ENCODE data around the gene FBXO15.

The FBXO15 gene, protein sequence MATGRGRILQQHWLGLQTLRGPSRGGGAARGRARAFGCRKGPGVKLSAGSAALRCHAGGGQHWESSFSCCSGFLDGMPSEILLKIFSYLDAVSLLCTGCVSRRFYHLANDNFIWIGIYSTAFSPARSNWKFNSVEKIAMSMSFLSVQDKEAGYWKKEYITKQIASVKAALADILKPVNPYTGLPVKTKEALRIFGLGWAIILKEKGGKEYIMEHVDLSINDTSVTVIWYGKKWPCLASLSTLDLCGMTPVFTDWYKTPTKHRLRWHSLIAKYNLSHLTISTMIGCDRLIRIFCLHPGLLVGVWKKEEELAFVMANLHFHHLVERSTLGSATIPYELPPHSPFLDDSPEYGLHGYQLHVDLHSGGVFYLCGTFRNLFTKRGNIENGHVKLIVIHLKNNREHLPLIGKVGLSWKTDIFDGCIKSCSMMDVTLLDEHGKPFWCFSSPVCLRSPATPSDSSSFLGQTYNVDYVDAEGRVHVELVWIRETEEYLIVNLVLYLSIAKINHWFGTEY

DNA sequence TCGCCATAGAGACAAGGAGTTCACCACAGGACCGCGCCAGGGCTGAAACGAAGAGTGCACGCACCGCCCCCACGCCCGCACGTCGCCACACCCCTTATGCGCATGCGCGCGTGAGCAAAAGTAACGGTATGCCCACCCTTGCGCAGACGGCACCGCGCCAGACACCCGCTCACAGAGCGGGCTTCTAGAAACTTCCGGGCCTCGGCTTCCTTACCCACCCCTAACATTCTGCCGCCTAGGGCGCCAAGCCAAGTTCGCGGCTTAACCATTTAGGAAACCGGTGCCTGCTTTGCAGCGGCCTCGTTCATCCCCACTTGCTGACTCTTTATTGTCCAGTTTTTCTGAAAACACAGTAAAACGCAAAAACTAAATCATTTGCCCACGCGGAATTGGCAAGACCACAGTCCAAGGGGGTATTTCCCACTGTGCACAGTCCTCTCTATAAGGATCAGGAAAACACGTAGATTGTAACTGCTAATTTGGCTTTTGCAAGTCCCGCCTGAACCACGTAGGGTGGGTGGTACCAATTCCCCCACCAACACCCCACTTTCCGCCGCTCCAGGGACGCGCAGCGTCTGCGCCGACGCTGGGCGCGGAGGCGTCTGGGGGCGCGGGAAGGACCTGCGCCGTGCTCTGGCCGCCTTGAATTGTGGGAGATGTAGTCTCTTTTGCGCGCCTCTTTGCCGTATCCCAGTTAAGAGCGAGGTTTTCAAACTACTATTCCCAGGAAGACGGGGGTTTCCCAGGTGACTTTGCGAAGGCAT lies at the start of gene FBXO15, which contains the start of gene TIMM21:
Gene FBXO15, minus strand, starts transcription at position 56 of the 764 bp plus-strand sequence. Its CDS starts 49 bp downstream, at position 7.
Gene TIMM21, plus strand, starts transcription at position 745 of the 764 bp plus-strand sequence. CDS start 286 bp downstream, outside the sequence.
- DNase-seq: peak; percentile 97

DNA sequence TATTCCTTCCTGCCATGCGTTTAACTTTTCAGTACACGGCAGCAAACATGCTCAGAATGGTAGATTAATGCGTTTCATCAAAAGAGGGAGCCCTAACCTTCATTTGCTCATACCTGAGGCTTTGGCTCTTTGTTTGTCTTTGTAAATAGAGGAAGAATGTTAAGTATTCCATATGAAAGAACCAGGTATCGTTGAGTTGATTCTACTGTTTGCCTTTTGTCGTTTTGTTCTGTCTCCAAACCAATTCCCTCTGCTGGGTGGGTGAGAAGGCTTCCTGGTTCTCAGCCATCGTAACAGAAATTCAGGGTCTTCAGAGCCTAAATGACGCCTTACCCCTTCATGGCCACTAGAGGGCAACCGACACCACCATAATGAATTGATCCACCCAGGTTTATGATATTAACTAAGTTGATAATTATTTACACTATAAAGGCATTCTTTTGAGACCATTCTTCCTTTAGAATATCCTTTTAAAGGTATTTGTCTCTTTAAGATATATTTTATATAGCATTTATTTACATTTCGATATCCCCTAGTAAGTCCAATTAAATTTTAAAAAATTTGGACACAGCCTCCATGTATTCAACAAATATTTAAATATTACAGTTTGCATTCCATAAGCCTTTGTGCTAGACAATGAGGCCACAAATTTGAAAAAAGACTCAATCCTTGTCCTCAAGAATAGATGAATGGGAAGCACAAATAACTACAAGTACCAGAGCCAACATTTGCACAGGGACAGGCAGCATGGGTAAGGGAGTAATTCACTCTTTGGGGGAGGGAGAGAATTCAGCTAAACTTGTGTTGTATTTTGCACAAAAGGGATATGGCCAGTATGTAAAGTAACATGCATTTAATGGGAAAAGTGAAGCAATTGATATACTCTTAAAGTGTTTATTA lies 48.8 kb upstream of the FBXO15 start:
- DNase-seq: peak; percentile 51

DNA sequence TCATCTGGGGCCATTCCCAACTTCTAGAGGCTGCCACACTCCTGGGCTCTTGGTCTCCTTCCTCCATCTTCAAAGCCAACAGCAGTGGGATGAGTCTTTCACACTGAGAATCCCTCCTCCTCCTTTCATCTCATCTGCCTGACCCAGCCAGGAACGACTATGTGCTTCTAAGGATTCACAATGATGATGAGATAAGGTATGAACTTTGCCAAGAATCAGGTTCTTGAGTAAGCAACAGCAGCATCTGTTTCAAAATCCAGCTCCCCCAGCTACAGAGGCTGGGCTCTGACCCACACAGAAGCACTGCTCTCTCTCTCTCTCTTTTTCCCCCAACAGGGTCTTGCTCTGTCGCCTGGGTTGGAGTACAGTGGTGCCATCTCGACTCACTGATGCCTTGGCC lies 47.1 kb upstream of the FBXO15 start:
- DNase-seq: no peak

DNA sequence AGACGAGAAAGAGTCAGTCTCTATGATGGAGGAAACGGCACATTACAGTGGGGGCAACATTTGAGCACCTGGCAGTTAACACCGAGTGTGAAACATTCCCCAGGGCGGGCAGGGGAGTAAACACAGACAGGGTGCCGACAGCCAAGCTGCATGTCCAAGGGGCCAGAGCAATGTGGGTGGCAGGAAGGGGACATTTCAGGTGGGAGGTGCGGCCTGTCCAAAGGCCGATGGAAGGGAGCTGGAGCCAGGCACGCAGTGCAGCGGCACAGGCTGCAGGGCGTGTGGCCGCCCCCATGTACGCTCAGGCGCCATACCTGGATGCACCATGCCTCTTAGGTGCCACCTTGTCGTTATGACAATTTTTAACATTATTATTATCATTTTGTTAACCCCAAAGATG lies 43.9 kb upstream of the FBXO15 start:
- no peak for DNase-seq

DNA sequence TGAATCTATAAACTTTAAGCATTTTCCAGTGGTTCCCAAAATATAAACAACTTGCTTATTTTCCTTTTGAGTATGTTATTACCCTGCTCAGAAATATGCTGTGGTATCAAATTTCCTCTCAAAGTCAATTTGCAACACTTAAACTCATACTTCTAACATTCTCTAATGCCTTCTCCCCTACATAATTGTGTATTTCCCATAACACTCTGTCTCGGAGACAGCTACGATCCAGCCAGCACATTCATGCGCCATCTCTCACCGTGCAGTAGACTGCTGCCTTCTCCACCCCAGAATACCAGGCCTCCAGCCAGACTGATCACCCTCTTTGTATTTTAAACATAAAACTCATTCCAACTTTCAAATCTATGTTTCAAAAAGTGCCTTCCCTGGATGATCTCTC lies 42.5 kb upstream of the FBXO15 start:
- no peak for DNase-seq

DNA sequence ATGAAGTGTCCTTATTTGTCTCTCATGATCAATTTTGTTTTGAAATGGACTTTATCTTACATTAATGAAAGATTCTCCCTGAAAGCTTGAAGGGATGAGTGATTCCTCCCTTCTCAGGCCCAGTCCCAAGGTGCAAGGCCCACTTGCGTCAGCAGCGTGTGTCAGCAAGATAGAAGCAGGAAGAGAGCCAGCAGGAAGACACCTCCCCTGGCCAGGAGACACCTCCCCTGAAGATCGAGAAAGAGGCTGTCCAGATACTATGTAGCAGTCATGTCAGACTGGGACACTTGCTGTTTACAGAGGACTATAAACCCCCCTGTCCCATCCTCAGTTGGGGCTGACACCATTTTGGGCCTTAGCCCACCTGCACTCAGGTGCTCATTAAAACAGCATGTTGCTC lies 39.0 kb upstream of the FBXO15 start:
- DNase-seq: no peak

DNA sequence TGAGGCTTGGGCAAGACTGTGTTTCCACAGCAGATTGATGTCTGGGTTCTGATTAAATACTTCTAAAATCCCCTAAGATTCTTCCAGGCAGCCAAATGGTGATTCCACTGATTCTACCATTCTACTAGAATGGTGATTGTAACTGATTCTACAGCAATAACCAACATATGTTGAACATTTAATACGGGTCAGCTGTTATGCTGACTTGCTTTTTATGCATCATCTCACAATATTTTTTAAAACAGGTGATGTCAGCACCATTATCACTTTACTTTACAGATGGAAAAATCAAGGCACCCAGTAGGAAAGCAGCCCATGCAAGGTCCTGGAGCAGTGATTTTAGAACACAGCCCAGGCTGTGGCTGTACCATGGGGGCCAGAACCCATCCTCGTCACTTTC lies 38.2 kb upstream of the FBXO15 start:
- no peak for DNase-seq

DNA sequence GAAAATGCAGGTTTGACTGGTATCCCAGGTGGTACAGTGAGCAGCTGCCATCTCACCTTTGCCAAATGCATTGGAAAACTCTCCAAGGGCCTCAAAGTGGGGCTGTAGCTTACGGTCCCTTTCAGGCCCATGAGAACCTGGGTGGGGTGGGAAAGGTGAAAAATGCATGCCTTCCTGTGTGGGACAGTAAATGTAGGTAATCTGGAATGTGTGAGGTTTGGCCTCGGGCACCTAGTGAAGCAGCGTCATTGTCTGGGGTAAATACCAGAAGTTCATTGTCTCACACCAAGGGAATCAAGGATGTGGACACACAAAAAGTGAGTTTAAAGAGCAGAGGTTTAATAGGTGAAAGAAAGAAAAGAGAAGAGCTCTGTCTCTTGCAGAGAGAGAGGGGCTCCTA lies 37.2 kb upstream of the FBXO15 start:
- no peak for DNase-seq

DNA sequence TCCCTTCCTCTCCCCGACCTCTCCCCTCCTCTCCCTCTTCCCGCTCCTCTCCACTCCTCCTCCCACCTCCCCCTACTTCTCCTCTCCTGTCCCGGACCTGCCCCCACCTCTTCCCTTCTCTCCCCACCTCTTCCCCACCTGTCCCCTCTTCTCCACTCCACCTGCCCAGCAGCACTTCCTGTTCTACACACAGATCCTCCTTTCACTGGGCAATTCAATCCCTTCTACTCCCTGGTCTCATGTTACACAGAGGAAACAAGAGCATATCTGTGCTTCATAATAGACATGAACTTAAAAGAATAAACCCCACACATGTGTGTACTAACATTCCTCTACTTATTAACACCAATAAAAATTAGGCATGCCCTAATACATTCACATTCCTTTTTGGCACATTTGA lies 35.5 kb upstream of the FBXO15 start:
- DNase-seq: no peak

DNA sequence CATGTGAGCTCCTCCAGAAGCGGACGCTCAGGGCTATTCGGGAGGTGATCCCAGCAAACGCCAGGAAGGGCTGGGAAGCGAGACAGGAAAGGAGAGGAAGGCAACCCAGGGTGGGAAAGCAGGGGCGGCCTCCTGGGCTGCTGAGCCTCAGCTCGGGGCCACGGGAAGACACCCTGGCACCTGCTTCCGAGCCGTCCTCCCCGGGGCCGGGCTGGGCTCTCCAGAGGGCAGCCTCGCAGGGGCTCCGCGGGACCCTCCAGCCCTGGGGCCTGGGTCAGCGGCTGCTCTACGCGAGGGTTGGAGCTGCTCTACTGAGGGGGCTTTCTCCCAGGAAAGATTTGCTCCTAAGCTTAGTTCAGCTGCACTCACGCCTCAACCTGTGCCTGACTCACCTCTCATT lies 34.7 kb upstream of the FBXO15 start:
- no peak for DNase-seq

DNA sequence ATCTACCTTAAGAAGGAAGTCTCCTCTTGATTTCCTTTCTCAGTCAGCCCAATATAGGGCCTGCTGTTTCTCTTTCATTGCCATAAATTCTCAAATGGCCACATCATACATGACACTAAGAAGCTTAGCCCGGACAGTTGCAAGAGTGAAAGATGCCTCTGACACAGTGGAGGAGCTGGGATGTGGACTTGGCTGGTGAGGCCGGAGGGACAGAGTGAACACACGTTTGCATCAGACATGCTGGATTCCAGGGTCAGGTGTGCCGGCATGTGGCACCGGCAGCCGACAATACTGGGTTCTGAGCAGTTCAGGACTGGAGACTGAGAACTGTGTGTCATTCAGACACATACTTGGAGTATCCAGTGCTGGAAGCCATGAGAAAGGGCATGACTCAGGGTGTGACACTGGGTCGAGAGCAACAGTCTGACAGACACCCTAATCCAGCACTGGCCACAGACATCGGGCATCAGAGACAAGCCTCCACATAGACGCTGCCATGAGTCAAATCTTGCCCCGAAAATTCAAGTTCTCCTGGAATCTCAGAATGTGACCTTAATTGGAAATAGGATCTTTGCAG lies 32.1 kb upstream of the FBXO15 start:
- no peak for DNase-seq

DNA sequence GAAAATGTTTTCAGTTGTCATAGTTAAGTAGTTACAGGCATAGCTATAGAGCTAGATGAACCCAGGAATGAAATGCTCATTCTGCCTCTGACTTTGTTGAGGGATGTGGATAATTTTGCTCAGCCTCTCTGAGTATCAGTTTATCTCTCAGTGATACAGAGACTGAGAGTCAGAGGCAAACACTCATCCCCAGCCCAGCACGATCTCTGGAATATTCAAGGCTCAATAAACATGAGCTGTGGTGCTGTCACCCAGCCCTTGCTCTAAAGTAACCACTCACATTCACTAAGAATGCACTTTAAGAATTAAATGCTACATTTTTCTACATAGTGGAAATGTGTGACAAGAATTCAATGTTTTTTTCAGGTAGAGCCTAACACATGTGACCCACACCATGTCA lies 31.2 kb upstream of the FBXO15 start:
- DNase-seq: no peak

DNA sequence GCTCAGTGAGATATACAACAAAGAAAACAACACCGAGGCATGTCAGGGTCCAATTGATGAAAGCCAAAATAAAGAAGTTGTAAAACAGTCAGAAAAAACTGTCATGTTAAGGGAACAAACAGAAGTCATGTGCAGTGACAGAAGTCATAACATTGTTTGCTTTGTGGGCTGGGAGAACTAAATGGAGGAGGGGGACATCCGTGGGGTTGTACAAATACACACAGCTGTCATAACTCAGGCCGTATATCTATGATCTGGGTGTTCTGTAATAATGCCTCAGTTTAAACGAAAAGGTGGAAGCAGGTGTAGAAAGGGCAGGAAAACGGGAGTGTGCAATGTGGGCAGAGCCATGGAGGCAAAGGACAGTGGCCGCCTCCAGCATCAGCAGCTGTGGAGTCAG lies 28.0 kb upstream of the FBXO15 start:
- no peak for DNase-seq

DNA sequence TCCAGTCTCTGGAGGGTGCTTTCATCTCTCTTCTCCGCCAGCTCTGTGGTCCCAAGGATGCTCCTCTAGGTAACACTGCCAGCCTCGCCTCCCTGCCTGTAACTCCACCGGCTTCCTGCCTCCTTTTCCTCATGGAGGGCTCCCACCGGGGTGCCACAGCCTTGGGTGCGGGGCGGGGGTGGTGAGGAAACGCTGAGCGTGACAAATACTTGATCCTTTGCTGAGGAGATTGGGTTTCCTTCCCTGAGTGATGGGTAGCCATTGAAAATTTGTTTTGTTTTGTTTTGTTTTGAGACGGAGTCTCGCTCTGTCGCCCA lies 25.8 kb upstream of the FBXO15 start:
- DNase-seq: no peak

DNA sequence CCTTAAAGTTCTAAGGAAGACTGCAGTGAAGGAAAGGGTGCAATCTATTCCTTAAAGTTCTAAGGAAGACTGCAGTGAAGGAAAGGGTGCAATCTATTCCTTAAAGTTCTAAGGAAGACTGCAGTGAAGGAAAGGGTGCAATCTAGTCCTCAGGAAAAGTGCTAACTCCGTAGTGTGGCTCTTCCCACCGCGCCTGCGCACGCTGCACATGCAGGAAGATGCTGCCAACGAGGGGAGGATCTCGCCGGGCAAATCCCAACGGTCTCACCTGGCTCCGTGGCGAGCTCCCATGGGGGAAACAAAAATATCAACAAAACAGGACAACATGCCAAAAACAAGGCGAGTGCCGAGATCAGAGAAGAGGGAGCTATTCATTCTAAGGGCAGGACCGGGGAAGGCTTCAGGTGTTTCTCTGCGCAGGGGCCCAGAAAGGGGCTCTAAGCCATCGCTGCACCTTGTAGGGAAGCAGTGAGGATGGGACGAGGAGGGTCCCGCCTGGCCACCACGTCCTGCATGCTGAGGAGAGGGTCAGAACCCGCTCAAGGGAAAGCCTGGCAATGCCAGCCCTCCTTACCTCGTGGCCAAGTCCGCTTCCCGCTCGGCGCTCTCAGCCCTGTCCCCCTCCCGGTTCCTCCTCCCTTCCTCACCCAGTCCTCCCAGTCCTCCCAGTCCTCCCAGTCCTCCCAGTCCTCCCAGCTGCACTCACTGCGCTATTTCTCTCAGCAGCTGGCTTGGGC lies 25.2 kb upstream of the FBXO15 start:
- no peak for DNase-seq

DNA sequence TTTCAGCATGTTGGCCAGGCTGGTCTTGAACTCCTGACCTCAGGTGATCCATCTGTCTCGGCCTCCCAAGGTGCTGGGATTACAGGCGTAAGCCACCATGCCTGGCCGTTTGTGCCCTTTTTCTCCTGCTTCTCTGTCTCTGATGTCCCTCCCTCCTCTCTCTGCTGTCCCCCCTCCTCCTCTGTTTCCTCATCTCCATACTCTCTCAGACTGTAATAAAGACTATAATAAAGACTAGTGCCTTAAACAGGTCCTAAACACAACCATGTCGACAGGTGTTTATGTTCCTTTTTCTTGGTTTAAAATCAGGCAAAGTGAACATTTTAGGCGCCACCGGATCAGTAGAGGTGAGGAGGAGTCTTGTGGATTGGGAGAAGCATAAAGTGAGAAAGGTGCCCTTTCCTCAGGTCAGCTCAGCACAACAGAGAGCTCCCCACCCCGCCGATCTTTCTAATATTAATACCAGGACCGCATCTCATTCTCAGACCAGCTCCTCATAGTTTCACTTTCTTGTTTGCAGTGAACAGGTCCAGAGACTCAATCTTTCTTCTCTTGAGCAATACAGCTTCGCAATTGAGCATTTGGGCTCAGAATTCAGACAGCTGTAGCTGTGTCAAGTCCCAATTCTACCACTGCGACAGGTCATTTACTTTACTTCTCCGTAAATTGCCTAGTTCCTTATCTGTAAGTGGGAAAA lies 24.4 kb upstream of the FBXO15 start:
- no peak for DNase-seq

DNA sequence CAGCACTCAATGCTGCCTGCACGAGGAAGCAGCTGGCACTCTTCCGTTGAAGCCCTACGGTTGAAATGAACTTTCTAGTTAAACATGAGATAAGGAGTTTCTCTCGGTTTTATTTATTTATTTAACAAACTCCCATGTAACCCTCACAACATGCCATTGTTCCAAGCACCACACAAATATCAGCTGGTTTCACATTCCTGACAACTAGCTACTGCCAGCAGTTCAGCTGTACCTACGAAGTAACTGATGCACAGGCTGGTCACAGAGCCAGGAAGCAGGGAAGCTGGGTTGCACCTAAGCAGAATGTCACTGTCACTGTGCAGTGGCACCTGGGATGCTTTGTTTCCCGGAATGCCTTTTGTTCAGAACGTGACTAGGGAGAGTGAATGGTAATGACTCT lies 18.8 kb upstream of the FBXO15 start:
- no peak for DNase-seq

DNA sequence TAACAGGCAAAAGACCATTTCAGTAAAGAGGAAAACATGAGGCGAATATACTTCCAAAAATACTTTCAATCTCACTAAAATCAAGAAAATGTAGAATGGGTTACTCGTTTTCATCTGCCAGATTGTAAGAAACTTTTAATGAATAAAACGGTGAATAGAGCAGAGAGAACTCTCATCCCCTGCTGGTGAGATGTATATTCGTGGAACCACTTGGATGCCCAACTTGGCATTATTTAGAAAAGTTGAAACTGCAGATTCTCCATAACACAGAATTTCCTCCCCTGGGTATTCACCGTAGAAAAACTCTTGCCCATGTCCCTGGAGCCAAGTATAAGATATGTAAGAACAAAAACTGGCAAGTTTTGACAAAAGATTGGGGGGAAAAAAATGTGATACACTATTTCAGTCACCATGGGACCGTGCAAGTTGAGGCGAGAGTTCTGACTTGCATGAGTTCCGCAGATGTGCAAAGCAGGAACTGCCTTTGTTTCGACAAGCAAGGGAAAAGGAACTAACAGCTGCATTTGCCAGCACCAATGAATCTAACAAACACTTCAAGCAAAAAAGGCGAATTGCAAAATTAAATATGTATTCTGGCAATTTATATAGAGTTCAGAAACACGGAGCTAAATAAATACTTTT lies 15.5 kb upstream of the FBXO15 start:
- DNase-seq: no peak

DNA sequence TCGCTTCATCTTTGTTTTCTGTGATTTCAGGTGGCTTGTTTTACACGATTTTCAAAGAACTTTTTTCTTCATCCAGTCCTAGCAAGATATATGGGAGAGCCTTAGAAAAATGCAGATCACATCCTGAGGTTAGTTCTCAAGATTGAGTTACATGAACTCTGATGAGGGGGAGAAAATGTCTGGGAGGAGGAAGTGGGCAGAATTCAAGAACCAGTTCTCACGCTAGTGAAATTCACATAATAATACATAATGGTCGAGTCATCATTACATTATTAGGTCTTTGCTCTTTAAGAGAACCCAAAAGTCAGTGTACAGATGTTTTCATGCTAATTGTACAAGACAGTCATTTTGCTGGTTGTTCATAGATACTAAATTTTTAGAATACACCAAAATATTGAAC lies 7.6 kb upstream of the FBXO15 start:
- no peak for DNase-seq

DNA sequence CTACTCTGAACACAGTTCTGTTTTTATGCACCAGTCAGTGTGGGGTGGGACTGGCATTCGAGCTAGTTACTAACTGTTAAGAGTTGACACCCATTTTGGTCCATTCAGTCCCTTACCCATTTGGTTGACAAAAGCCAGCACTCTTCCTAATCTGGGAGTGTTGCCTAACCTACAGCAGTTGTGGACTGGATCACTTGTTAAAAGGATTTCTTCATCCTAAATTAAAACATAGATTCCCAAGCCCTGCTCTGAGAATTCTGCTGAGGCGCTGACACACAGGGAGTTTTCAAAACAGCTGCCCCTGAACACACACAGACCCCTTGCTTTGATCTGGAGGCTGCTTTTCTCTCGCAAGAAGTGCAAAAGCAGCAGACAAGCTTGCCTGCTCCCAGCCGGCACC lies 7.1 kb upstream of the FBXO15 start:
- DNase-seq: no peak

DNA sequence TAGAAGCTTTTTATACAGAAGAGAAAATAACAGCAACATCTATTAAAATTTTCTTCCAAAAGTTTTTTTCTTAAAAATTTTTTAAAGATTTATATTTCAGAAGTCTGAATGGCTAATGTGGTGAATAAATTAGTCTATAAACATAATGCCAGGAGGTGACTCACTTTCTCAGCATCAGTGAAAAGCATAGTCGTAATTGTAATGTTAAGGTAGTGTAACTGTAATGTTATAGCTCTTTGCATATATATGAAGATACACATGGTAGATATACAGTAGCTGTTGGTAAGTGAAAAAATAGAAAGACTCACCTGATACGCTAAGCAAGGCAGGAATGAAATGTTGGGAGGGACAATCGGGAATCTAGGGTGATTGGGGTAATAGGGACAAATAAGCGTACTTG lies 6.2 kb upstream of the FBXO15 start:
- no peak for DNase-seq

Data from activated CD4-positive, alpha-beta T cell treated with anti-CD3 and anti-CD28 coated beads for 48 hours (primary cell).